IMR-90 (cell line): ENCODE measurements around the gene HYAL1. TPM values are rescaled to one million over a fixed set of nuclear protein-coding genes. Genes with fewer than 3 reads are reported as not detected.
A peak's percentile ranks its signal among the peaks of the same experiment; 100 is the strongest.
"Not testable (repeated sequence)": the region's sequence is repeated elsewhere in the genome, so short reads cannot be mapped to it uniquely, and the experiment has no call there.

Experiments used
- ATAC-seq: fragments of 200-7000 bp; cut with Tn5 transposase; 2 replicates; pipeline ENCODE4 v1.9.1; 2020; ENCODE audit warnings: low read depth, mild to moderate bottlenecking, moderate library complexity
- BruUV-seq: library from RNA; stranded (reverse); fragments of 400-500 nt; replicated peaks from 2 replicates; lab custom pipeline; 2021; lab: Mats Ljungman, UMichigan
- CTCF ChIA-PET: fragments of 300-600 bp; formaldehyde crosslinking; extraction: SDS; loops from one replicate; lab custom pipeline; 2021; ENCODE audit warnings: antibody characterized with exemption; lab: Yijun Ruan, JAX
- POLR2A ChIA-PET: fragments of 300-600 bp; sonication (Branson Sonifier 250); formaldehyde crosslinking; loops from one replicate; lab custom pipeline; 2022; ENCODE audit warnings: antibody characterized with exemption; ENCODE audit not compliant: unreplicated experiment; lab: Charles Lee
- DNase-seq: peaks from one replicate; pipeline ENCODE4 v3.0.0; 2013
- H2AFZ ChIP-seq: replicated peaks from 2 replicates; pipeline ENCODE3; 2013; ENCODE audit warnings: low read length, mild to moderate bottlenecking; ENCODE audit not compliant: poor library complexity
- H2AK5ac ChIP-seq: 2 replicates; pipeline ENCODE4 v1.6.1; 2013; ENCODE audit warnings: low read depth, low read length, inconsistent platforms
- H2AK9ac ChIP-seq: replicated peaks from 2 replicates; pipeline ENCODE3; 2013; ENCODE audit warnings: mild to moderate bottlenecking, low read depth, low read length, moderate library complexity; ENCODE audit not compliant: poor library complexity
- H2BK120ac ChIP-seq: 2 replicates; pipeline ENCODE4 v1.6.1; 2013; ENCODE audit warnings: low read depth, low read length, inconsistent platforms
- H2BK15ac ChIP-seq: 3 replicates; pipeline ENCODE4 v1.6.1; 2013; ENCODE audit warnings: low read depth, low read length, inconsistent platforms
- H2BK20ac ChIP-seq: 2 replicates; pipeline ENCODE4 v1.6.1; 2013; ENCODE audit warnings: low read depth, mild to moderate bottlenecking, inconsistent platforms, low read length, moderate library complexity
- H2BK5ac ChIP-seq: 2 replicates; pipeline ENCODE4 v1.6.1; 2013; ENCODE audit warnings: mild to moderate bottlenecking, low read depth, low read length, inconsistent platforms; ENCODE audit not compliant: poor library complexity, severe bottlenecking
- H3K14ac ChIP-seq: replicated peaks from 2 replicates; pipeline ENCODE4 v1.6.1; 2013; ENCODE audit warnings: low read depth, low read length, inconsistent platforms
- H3K18ac ChIP-seq: 2 replicates; pipeline ENCODE4 v1.6.1; 2013; ENCODE audit warnings: low read depth, low read length, control low read depth
- H3K23ac ChIP-seq: 2 replicates; pipeline ENCODE4 v1.6.1; 2013; ENCODE audit warnings: low read depth, low read length, inconsistent platforms
- H3K27ac ChIP-seq: 2 replicates; pipeline ENCODE4 v1.5.1; 2013; ENCODE audit warnings: mild to moderate bottlenecking, control low read depth, low read length; ENCODE audit not compliant: insufficient read depth
- H3K27me3 ChIP-seq: 2 replicates; pipeline ENCODE4 v1.6.1; 2013; ENCODE audit warnings: low read length; ENCODE audit not compliant: control insufficient read depth, insufficient read depth
- H3K36me3 ChIP-seq: 2 replicates; pipeline ENCODE4 v1.6.1; 2013; ENCODE audit warnings: low read length, mixed read lengths; ENCODE audit not compliant: control insufficient read depth, insufficient read depth
- H3K4ac ChIP-seq: 2 replicates; pipeline ENCODE4 v1.6.1; 2013; ENCODE audit warnings: low read depth, low read length, inconsistent platforms
- H3K4me1 ChIP-seq: 2 replicates; pipeline ENCODE4 v1.6.1; 2013; ENCODE audit warnings: low read length, mixed read lengths; ENCODE audit not compliant: control insufficient read depth, insufficient read depth
- H3K4me2 ChIP-seq: 2 replicates; pipeline ENCODE4 v1.6.1; 2013; ENCODE audit warnings: low read depth, mild to moderate bottlenecking, control low read depth, low read length, moderate library complexity
- H3K4me3 ChIP-seq: 2 replicates; pipeline ENCODE4 v1.5.1; 2013; ENCODE audit warnings: low read depth, mild to moderate bottlenecking, control low read depth, low read length, moderate library complexity; ENCODE audit not compliant: insufficient read depth
- H3K56ac ChIP-seq: 2 replicates; pipeline ENCODE4 v1.6.1; 2013; ENCODE audit warnings: low read length, inconsistent platforms; ENCODE audit not compliant: insufficient read depth; ENCODE audit errors: extremely low read depth
- H3K79me1 ChIP-seq, 2 experiments: 2 replicates each; pipeline ENCODE4 v1.6.1; 2013; ENCODE audit warnings: low read length in 2 of 2, inconsistent platforms in 1 of 2, low read depth in 1 of 2
- H3K9ac ChIP-seq: 2 replicates; pipeline ENCODE4 v1.6.1; 2013; ENCODE audit warnings: low read depth, low read length, control low read depth
- H3K9me1 ChIP-seq: 2 replicates; pipeline ENCODE4 v1.6.1; 2013; ENCODE audit warnings: low read length, inconsistent platforms; ENCODE audit not compliant: insufficient read depth
- H3K9me3 ChIP-seq: 2 replicates; pipeline ENCODE4 v1.6.1; 2013; ENCODE audit warnings: low read length; ENCODE audit not compliant: control insufficient read depth, insufficient read depth
- H4K20me1 ChIP-seq: 2 replicates; pipeline ENCODE4 v1.6.1; 2013; ENCODE audit warnings: low read length, inconsistent platforms; ENCODE audit not compliant: insufficient read depth
- H4K5ac ChIP-seq: 2 replicates; pipeline ENCODE4 v1.6.1; 2013; ENCODE audit warnings: mild to moderate bottlenecking, low read depth, low read length, control low read depth
- H4K8ac ChIP-seq, 2 experiments: 2 replicates each; pipeline ENCODE4 v1.6.1; 2013; ENCODE audit warnings: low read depth in 2 of 2, low read length in 2 of 2, control low read depth in 1 of 2, inconsistent platforms in 1 of 2
- H4K91ac ChIP-seq: 2 replicates; pipeline ENCODE4 v1.6.1; 2013; ENCODE audit warnings: low read depth, low read length, inconsistent platforms; ENCODE audit not compliant: insufficient read depth
- ELK1 ChIP-seq: fragments of 150-350 bp; IDR thresholded peaks from 2 replicates; pipeline ENCODE4 v1.6.1; 2016; ENCODE audit warnings: low read depth, mild to moderate bottlenecking, low read length, moderate library complexity, borderline replicate concordance
- FOS ChIP-seq: fragments of 150-350 bp; IDR thresholded peaks from 2 replicates; pipeline ENCODE4 v1.6.1; 2016; ENCODE audit warnings: low read depth, low read length
- RAD21 ChIP-seq: IDR thresholded peaks from 2 replicates; pipeline ENCODE4 v1.6.1; 2012; ENCODE audit warnings: low read length, improper control_type of control experiment
- RFX5 ChIP-seq: IDR thresholded peaks from 2 replicates; pipeline ENCODE4 v1.8.0; 2012; ENCODE audit warnings: low read depth, mild to moderate bottlenecking, low read length, moderate library complexity
- USF2 ChIP-seq: fragments of 150-350 bp; IDR thresholded peaks from 2 replicates; pipeline ENCODE4 v1.6.1; 2017; ENCODE audit warnings: mild to moderate bottlenecking, antibody characterized with exemption, low read length, low read depth
- WGBS, 2 experiments: methylation state at CpG; one replicate each; pipeline versions ENCODE4 v1.1.5 to v1.1.7; 2013; ENCODE audit warnings: missing lambda C conversion rate in 2 of 2; ENCODE audit not compliant: insufficient read length in 1 of 2; ENCODE audit errors: extremely low coverage in 2 of 2; 5-methylcytosine and 5-hydroxymethylcytosine counted together
- dilution Hi-C: fragments of 300-500 bp; cut with HindIII; formaldehyde crosslinking; loops from one replicate; pipeline ENCODE4 v1.14.3; 2018; ENCODE audit warnings: low sequenced_read_pairs; ENCODE audit not compliant: unreplicated experiment
- in situ Hi-C: fragments of 300-500 bp; cut with MboI; formaldehyde crosslinking; loops from 3 replicates; pipeline ENCODE4 v1.14.3; 2019; ENCODE audit warnings: low sequenced_read_pairs, inconsistent platforms, mixed read lengths
- intact Hi-C: fragments of 100-400 bp; cut with micrococcal nuclease; formaldehyde crosslinking; loops from 2 replicates; pipeline ENCODE4 v1.10.0; 2022
- polyA plus RNA-seq, 3 experiments: library from polyadenylated mRNA; depleted of rRNA; stranded (reverse); fragments of >200 nt; gene quantifications; 2 replicates each; pipeline ENCODE4 v1.2.3, GENCODE V29; 2012; ENCODE audit warnings: low replicate concordance in 1 of 3
- total RNA-seq: library from RNA; depleted of rRNA; stranded (reverse); fragments of >200 nt; gene quantifications from 2 replicates; pipeline ENCODE4 v1.2.3, GENCODE V29; 2012

HYAL1 gene
- total and polyA plus RNA-seq, 2 of the 4 experiments (the other 2 are of a cell fraction), result 0.32 to 0.36 TPM

DNA sequence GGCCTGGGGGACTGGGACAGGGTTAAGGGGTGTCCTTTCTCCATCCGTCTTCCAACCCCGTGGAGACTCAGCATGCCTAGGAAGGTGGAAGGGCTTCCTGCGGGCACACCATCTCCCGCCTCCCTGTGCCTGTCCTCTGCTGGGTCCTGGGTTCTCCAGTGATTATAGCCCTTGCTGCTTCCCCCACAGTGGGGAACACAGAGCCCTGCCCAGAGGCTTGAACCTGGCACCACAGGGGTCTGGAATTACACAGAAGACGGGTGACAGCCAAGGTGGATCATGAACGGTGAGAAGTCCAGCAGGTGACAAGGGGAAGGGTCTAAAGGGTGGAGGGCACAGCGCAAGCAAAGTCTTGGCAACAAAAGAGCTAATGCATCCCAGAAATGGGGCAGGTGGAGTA is 40.6 kb downstream of the HYAL1 start:
- Histone ChIP-seq H3K56ac (no peak overlapping the region), H3K18ac (no peak overlapping the region), H3K36me3 (peaks cover 7% of the 10 kb centered on the region; the same call in 1 of the 2 replicates), H3K23ac (no peak overlapping the region), H4K5ac (no peak overlapping the region), H2AFZ (peak overlapping the region; percentile 14), H4K91ac (peak overlapping the region; percentile 58; the same call in 1 of the 2 replicates), H4K20me1 (no peaks in the 10 kb centered on the region), H3K4me3 (no peak overlapping the region), H3K9me3 (no peaks in the 10 kb centered on the region), H2BK5ac (no peak overlapping the region), H3K4ac (peak overlapping the region; percentile 33; the same call in 1 of the 2 replicates), H3K4me1 (peaks cover 51% of the 10 kb centered on the region), H3K9ac (no peak overlapping the region), H2BK15ac (0 out of 3 replicates have a peak overlapping the region, but pooled peaks have one; percentile 28), H3K79me1 (peaks cover 6 to 59% of the 10 kb centered on the region in 2 experiments), H3K27ac (peak overlapping the region; percentile 15; the same call in 1 of the 2 replicates), H2AK5ac (peak overlapping the region; percentile 73), H3K14ac (no peak overlapping the region), H4K8ac (peak overlapping the region in 1 of 2 experiments; percentile 22; a peak in 2 of 4 replicates), H2BK20ac (no peak overlapping the region), H3K4me2 (no peak overlapping the region), H2AK9ac (peak overlapping the region; percentile 79), H3K27me3 (no peaks in the 10 kb centered on the region), H2BK120ac (no peak overlapping the region), H3K9me1 (peaks cover 28% of the 10 kb centered on the region)
- TF ChIP-seq ELK1 (no peak), RAD21 (no peak), USF2 (no peak), RFX5 (no peak), FOS (no peak)
- ChIA-PET CTCF (interaction anchor here (1.0 to 1.7 kb wide), 2 partner anchors 16 to 37 kb away, joined by 5 to 7 read pairs; no protein-coding TSS in a partner anchor), POLR2A (interaction anchor here (0.6 kb wide), 1 partner anchor 84 kb away, joined by 10 read pairs; no protein-coding TSS in a partner anchor)
- dilution Hi-C loops, result no loop called here
- intact Hi-C loops, result loop anchor here (5.0 kb wide), 1 partner anchor 60 kb away; the partner anchor contains the start of gene HYAL2
- no peak for DNase-seq
- in situ Hi-C loops, result no loop called here
- no TSS peak for BruUV-seq
- ATAC-seq, result no peak
- 80% methylated on average over 3 of the region's 7 CpGs; no CpG with 5 or more reads in 1 of the 2 experiments for WGBS, 2 experiments

DNA sequence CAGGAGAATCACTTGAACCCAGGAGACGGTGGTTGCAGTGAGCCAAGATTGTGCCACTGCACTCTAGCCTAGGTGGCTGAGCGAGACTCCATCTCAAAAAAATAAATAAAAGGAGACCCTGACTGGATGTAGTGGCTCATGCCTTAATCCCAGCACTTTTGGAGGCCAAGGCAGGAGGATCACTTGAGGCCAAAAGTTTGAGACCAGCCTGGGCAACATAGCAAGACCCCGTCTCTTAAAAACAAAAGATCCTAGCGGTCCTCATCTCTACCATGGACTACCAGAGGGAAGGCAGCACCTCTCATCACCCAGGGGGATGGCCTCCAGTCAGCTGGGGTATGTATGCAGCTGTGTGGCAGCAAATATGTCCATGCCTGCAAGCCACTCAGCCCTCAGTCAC is 41.2 kb downstream of the HYAL1 start:
- ATAC-seq, H3K23ac ChIP-seq, H3K14ac ChIP-seq, H2BK20ac ChIP-seq, H3K56ac ChIP-seq, H3K4me3 ChIP-seq, H3K18ac ChIP-seq, H2AK5ac ChIP-seq, H2AK9ac ChIP-seq, H3K9ac ChIP-seq, H3K9me3 ChIP-seq, H4K20me1 ChIP-seq, H4K91ac ChIP-seq, CTCF ChIA-PET, in situ Hi-C loops, BruUV-seq, H2BK5ac ChIP-seq, DNase-seq, H3K4me2 ChIP-seq, H3K27me3 ChIP-seq, dilution Hi-C loops, POLR2A ChIA-PET, H2BK15ac ChIP-seq, H4K5ac ChIP-seq, H2AFZ ChIP-seq, H3K27ac ChIP-seq, H2BK120ac ChIP-seq: not testable (repeated sequence)
- H3K9me1 ChIP-seq, result peaks cover 28% of the 10 kb centered on the region
- H3K4ac ChIP-seq, result peak overlapping the region; percentile 11; the same call in 1 of the 2 replicates
- peaks cover 48% of the 10 kb centered on the region for H3K4me1 ChIP-seq
- intact Hi-C loops, result loop anchor here (5.0 kb wide), 1 partner anchor 60 kb away; the partner anchor contains the start of gene HYAL2
- H3K36me3 ChIP-seq, result peaks cover 11% of the 10 kb centered on the region
- WGBS, 2 experiments, result no CpG with 5 or more reads among the region's 4 CpGs
- 0 out of 4 replicates have a peak overlapping the region, but pooled peaks of 1 of the 2 experiments have one; percentile 3 for H4K8ac ChIP-seq
- H3K79me1 ChIP-seq, result peaks cover 8 to 62% of the 10 kb centered on the region in 2 experiments
